ENCODE data around the gene NEK6.

NEK6 gene

DNA sequence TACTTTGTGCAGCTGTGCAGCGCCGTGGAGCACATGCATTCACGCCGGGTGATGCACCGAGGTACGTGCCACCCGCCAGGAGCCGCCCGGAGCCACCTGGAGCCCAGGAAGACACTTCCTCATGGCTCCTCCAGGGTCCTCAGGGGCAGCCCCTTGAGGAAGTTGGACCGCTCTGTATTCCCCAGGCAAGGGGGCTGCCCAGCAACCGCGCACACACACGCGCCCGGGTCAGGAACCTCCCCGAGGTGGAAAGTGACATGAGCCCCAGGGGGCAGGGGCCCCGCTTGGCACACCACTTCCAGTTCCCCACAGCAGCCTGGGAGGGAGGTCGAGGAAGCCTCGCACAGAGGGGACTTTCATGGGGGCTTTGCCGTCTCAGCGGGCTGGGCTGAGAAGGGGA lies 68.6 kb downstream of the NEK6 start:
- no peak for ATAC-seq
- TF ChIP-seq ZFP3 (CRISPR knock-in tag; IDR thresholded peaks at IDR 0.05) (no peak), GLIS3 (CRISPR knock-in tag; IDR thresholded peaks at IDR 0.05) (no peak), TOX (CRISPR knock-in tag; IDR thresholded peaks at IDR 0.05; ENCODE audit: borderline replicate concordance) (no peak), TCF4 (CRISPR knock-in tag; IDR thresholded peaks at IDR 0.05; ENCODE audit: borderline replicate concordance) (no peak), ZNF70 (CRISPR knock-in tag; IDR thresholded peaks at IDR 0.05) (no peak), BACH2 (CRISPR knock-in tag; IDR thresholded peaks at IDR 0.05; ENCODE audit: borderline replicate concordance) (no peak), POU6F1 (CRISPR knock-in tag; IDR thresholded peaks at IDR 0.05; ENCODE audit: borderline replicate concordance, low read depth) (no peak), ISL1 (CRISPR knock-in tag; IDR thresholded peaks at IDR 0.05) (no peak), TSHZ2 (CRISPR knock-in tag; IDR thresholded peaks at IDR 0.05) (no peak), CSRNP3 (CRISPR knock-in tag; IDR thresholded peaks at IDR 0.05) (no peak), ZC3H10 (CRISPR knock-in tag; IDR thresholded peaks at IDR 0.05) (no peak), RARB (CRISPR knock-in tag; IDR thresholded peaks at IDR 0.05) (no peak)
- TF ChIP-seq, protein P1, sequence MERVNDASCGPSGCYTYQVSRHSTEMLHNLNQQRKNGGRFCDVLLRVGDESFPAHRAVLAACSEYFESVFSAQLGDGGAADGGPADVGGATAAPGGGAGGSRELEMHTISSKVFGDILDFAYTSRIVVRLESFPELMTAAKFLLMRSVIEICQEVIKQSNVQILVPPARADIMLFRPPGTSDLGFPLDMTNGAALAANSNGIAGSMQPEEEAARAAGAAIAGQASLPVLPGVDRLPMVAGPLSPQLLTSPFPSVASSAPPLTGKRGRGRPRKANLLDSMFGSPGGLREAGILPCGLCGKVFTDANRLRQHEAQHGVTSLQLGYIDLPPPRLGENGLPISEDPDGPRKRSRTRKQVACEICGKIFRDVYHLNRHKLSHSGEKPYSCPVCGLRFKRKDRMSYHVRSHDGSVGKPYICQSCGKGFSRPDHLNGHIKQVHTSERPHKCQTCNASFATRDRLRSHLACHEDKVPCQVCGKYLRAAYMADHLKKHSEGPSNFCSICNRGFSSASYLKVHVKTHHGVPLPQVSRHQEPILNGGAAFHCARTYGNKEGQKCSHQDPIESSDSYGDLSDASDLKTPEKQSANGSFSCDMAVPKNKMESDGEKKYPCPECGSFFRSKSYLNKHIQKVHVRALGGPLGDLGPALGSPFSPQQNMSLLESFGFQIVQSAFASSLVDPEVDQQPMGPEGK (CRISPR knock-in tag; IDR thresholded peaks at IDR 0.05; ENCODE audit: borderline replicate concordance): no peak

GRCh38 chr9:124327491-124327890 lies 69.7 kb downstream of the NEK6 start:
- no peak for ATAC-seq
- TF ChIP-seq CSRNP3 (CRISPR knock-in tag; IDR thresholded peaks at IDR 0.05) (no peak), ZNF565 (CRISPR knock-in tag; conservative IDR thresholded peaks at IDR 0.05; ENCODE audit: low read depth) (no peak), ESRRG (CRISPR knock-in tag; IDR thresholded peaks at IDR 0.05) (no peak), ISL1 (CRISPR knock-in tag; IDR thresholded peaks at IDR 0.05) (no peak), ZC3H10 (CRISPR knock-in tag; IDR thresholded peaks at IDR 0.05) (no peak), OSR1 (CRISPR knock-in tag; IDR thresholded peaks at IDR 0.05) (no peak), GLIS3 (CRISPR knock-in tag; IDR thresholded peaks at IDR 0.05) (no peak), ARNTL (CRISPR knock-in tag; IDR thresholded peaks at IDR 0.05; ENCODE audit: borderline replicate concordance, low read depth) (no peak), ZNF8 (CRISPR knock-in tag; IDR thresholded peaks at IDR 0.05) (no peak), TOX (CRISPR knock-in tag; IDR thresholded peaks at IDR 0.05; ENCODE audit: borderline replicate concordance) (no peak), TCF4 (CRISPR knock-in tag; IDR thresholded peaks at IDR 0.05; ENCODE audit: borderline replicate concordance) (no peak)

DNA sequence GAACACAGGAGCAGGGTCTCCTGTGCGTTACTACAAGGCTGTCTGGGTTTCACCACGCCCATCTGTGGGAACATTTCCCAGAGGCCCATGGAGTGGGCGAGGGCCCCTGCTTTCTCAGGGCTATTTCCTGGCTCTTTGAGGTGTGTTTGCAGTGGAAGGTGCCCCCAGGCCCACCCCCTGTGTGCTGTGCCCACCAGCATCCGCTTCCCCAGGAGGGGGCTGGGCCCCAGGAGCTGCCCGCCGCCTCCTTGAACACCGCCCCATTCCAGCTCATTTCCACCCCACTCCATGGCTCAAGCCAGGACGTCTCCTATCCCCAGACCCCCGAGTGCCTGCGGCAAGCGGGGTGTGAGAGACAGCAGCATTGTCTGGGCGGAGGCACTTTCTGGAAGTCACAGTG lies 70.5 kb downstream of the NEK6 start:
- TF ChIP-seq ZNF70 (CRISPR knock-in tag; IDR thresholded peaks at IDR 0.05) (no peak), PPARA (CRISPR knock-in tag; IDR thresholded peaks at IDR 0.05; ENCODE audit: borderline replicate concordance) (no peak), GLIS3 (CRISPR knock-in tag; IDR thresholded peaks at IDR 0.05) (no peak)
- no peak for ATAC-seq

All from SK-N-SH treated with all-trans-retinoic acid at 6 μM for 48 hours (cell line).